NCI-H2029 (cell line): Measurements from ENCODE around the gene ADISSP.

Experiments
- DNase-seq: peaks from one replicate; lab custom pipeline; 2025; lab: John Stamatoyannopoulos, UW

Gene ADISSP

GRCh38 chr20:3738111-3739053 is 29.2 kb downstream of the ADISSP start:
- no peak for DNase-seq

GRCh38 chr20:3735768-3736167 is 31.8 kb downstream of the ADISSP start:
- DNase-seq = no peak

GRCh38 chr20:3734111-3734843 is 33.3 kb downstream of the ADISSP start:
- peak; percentile 17 for DNase-seq

- DNase-seq = no peak
Measured at GRCh38 chr20:3733119-3733995, 34.2 kb downstream of the ADISSP start.

- no peak for DNase-seq
Measured at GRCh38 chr20:3732327-3733118, 35.0 kb downstream of the ADISSP start, which contains the start of gene HSPA12B. Gene HSPA12B (plus strand): TSS chr20:3732685. CDS start chr20:3738675, 5,990 bp downstream.

GRCh38 chr20:3731944-3732326 is 35.6 kb downstream of the ADISSP start:
- no peak for DNase-seq

GRCh38 chr20:3730803-3731672 is 36.5 kb downstream of the ADISSP start:
- no peak for DNase-seq

- DNase-seq = no peak
Measured at GRCh38 chr20:3729811-3730540, 37.6 kb downstream of the ADISSP start.

GRCh38 chr20:3729378-3729777 is 38.2 kb downstream of the ADISSP start:
- no peak for DNase-seq

- no peak for DNase-seq
Measured at GRCh38 chr20:3728876-3729275, 38.7 kb downstream of the ADISSP start.

- no peak for DNase-seq
Measured at GRCh38 chr20:3728354-3728753, 39.2 kb downstream of the ADISSP start.

- DNase-seq = no peak
Measured at GRCh38 chr20:3727401-3728021, 40.0 kb downstream of the ADISSP start.

GRCh38 chr20:3724356-3724755 is 43.2 kb downstream of the ADISSP start:
- DNase-seq = no peak

- DNase-seq = no peak
Measured at GRCh38 chr20:3723284-3723683, 44.3 kb downstream of the ADISSP start.

- no peak for DNase-seq
Measured at GRCh38 chr20:3721912-3722311, 45.6 kb downstream of the ADISSP start.

- DNase-seq = no peak
Measured at GRCh38 chr20:3720626-3721025, 46.9 kb downstream of the ADISSP start.

GRCh38 chr20:3720068-3720467 is 47.5 kb downstream of the ADISSP start:
- DNase-seq = no peak

- no peak for DNase-seq
Measured at GRCh38 chr20:3719046-3719445, 48.5 kb downstream of the ADISSP start.

GRCh38 chr20:3716195-3716834 is 51.2 kb downstream of the ADISSP start:
- no peak for DNase-seq
